Liver (tissue), 9 donors: ENCODE measurements around the gene CAPZA2. TPM values are rescaled to one million over a fixed set of nuclear protein-coding genes. Genes with fewer than 3 reads are reported as not detected.
"Not testable (repeated sequence)": the region's sequence is repeated elsewhere in the genome, so short reads cannot be mapped to it uniquely, and the experiment has no call there.

ENCODE experiments used
- DNase-seq: peaks from one replicate; pipeline ENCODE4 v3.0.0-alpha.2; 2017; ENCODE audit warnings: low spot score
- H3K27ac ChIP-seq, 2 donors: one replicate each; pipeline ENCODE4 v1.7.0; 2013; ENCODE audit warnings: inconsistent platforms in 2 of 2, low read length in 2 of 2, control low read depth in 1 of 2, low read depth in 1 of 2, mild to moderate bottlenecking in 1 of 2
- H3K27me3 ChIP-seq, 4 donors: one replicate each; pipeline versions ENCODE4 v1.6.1 to v1.7.0; 2013; ENCODE audit warnings: low read length in 3 of 4, inconsistent platforms in 1 of 4, mild to moderate bottlenecking in 1 of 4, moderate library complexity in 1 of 4; ENCODE audit not compliant: control insufficient read depth in 4 of 4, insufficient read depth in 4 of 4
- H3K36me3 ChIP-seq, 4 donors: one replicate each; pipeline versions ENCODE4 v1.6.1 to v1.7.0; 2013; ENCODE audit warnings: low read length in 3 of 4, mild to moderate bottlenecking in 3 of 4, low read depth in 1 of 4, moderate library complexity in 1 of 4; ENCODE audit not compliant: control insufficient read depth in 4 of 4, insufficient read depth in 3 of 4
- H3K4me1 ChIP-seq, 4 donors: one replicate each; pipeline versions ENCODE4 v1.6.1 to v1.7.0; 2013; ENCODE audit warnings: low read length in 3 of 4, mild to moderate bottlenecking in 3 of 4, moderate library complexity in 1 of 4; ENCODE audit not compliant: control insufficient read depth in 4 of 4, insufficient read depth in 4 of 4
- H3K4me3 ChIP-seq, 3 donors: one replicate each; pipeline versions ENCODE4 v1.6.1 to v1.7.0; 2013; ENCODE audit warnings: low read length in 3 of 3, control low read depth in 1 of 3, low read depth in 1 of 3, mild to moderate bottlenecking in 1 of 3
- H3K9ac ChIP-seq, 2 donors: one replicate each; pipeline ENCODE4 v1.7.0; 2013; ENCODE audit warnings: low read length in 2 of 2, mild to moderate bottlenecking in 2 of 2, moderate library complexity in 2 of 2, control low read depth in 1 of 2, low read depth in 1 of 2
- H3K9me3 ChIP-seq, 4 donors: one replicate each; pipeline versions ENCODE4 v1.6.1 to v1.7.0; 2013; ENCODE audit warnings: low read length in 3 of 4; ENCODE audit not compliant: control insufficient read depth in 4 of 4
- EGR1 ChIP-seq, 2 donors: IDR thresholded peaks; 2 replicates each; pipeline ENCODE4 v1.6.1; 2016 to 2018; ENCODE audit warnings: antibody characterized with exemption in 2 of 2, low read depth in 2 of 2
- FOXA1 ChIP-seq: IDR thresholded peaks from 2 replicates; pipeline ENCODE4 v1.6.1; 2016; ENCODE audit warnings: antibody characterized with exemption
- FOXA2 ChIP-seq: IDR thresholded peaks from 2 replicates; pipeline ENCODE4 v1.6.1; 2016; ENCODE audit warnings: antibody characterized with exemption
- GABPA ChIP-seq, 2 donors: IDR thresholded peaks in 1 of 2; conservative IDR thresholded peaks in 1 of 2; 2 replicates each; pipeline ENCODE4 v1.6.1; 2016; ENCODE audit warnings: antibody characterized with exemption in 2 of 2, mild to moderate bottlenecking in 1 of 2, moderate library complexity in 1 of 2
- HNF4A ChIP-seq, 2 donors: conservative IDR thresholded peaks; 2 replicates each; pipeline ENCODE4 v1.6.1; 2016; ENCODE audit warnings: antibody characterized with exemption in 2 of 2, mild to moderate bottlenecking in 2 of 2
- HNF4G ChIP-seq: IDR thresholded peaks from 2 replicates; pipeline ENCODE4 v1.6.1; 2016; ENCODE audit warnings: antibody characterized with exemption
- JUND ChIP-seq, 2 donors: IDR thresholded peaks; 2 replicates each; pipeline ENCODE4 v1.6.1; 2016; ENCODE audit warnings: antibody characterized with exemption in 2 of 2
- NR2F2 ChIP-seq: IDR thresholded peaks from 2 replicates; pipeline ENCODE4 v1.6.1; 2016; ENCODE audit warnings: antibody characterized with exemption
- RAD21 ChIP-seq, 2 donors: IDR thresholded peaks; 2 replicates each; pipeline ENCODE4 v1.6.1; 2016; ENCODE audit warnings: antibody characterized with exemption in 2 of 2, mild to moderate bottlenecking in 2 of 2
- RXRA ChIP-seq, 2 donors: IDR thresholded peaks; 2 replicates each; pipeline ENCODE4 v1.6.1; 2017 to 2018; ENCODE audit warnings: antibody characterized with exemption in 2 of 2, mild to moderate bottlenecking in 1 of 2
- SP1 ChIP-seq: IDR thresholded peaks from 2 replicates; pipeline ENCODE4 v1.6.1; 2018; ENCODE audit warnings: antibody characterized with exemption, mild to moderate bottlenecking
- TAF1 ChIP-seq: conservative IDR thresholded peaks from 2 replicates; pipeline ENCODE4 v1.6.1; 2016; ENCODE audit warnings: antibody characterized with exemption, mild to moderate bottlenecking
- YY1 ChIP-seq: IDR thresholded peaks from 2 replicates; pipeline ENCODE4 v1.6.1; 2016; ENCODE audit warnings: antibody characterized with exemption, mild to moderate bottlenecking
- WGBS: extraction: QIAGEN DNeasy Blood & Tissue Kit; methylation state at CpG from one replicate; pipeline ENCODE4 v1.1.7; 2013; 5-methylcytosine and 5-hydroxymethylcytosine counted together
- polyA plus RNA-seq, 2 donors: library from polyadenylated mRNA; stranded (reverse) in 1 of 2; unstranded in 1 of 2; fragments of 200-250 nt in 1 of 2; fragments of >200 nt in 1 of 2; fragmentation: Nextera tagmentation in 1 of 2; extraction: Ambion mirVana in 1 of 2; gene quantifications; one replicate each; pipeline versions ENCODE4 v1.2.1 to v1.2.3, GENCODE V29; 2013 to 2015
- total RNA-seq, 2 donors: library from RNA; depleted of rRNA; stranded (reverse); fragments of >200 nt; gene quantifications; one replicate each; pipeline ENCODE4 v1.2.3, GENCODE V29; 2014
- TF ChIP-seq, protein P1 (sequence below): IDR thresholded peaks from 2 replicates; pipeline ENCODE4 v1.6.1; 2016; ENCODE audit warnings: antibody characterized with exemption
- TF ChIP-seq, protein P2 (sequence below): fragments of 150-350 bp; IDR thresholded peaks from 2 replicates; pipeline ENCODE4 v1.5.1; 2017; ENCODE audit warnings: improper control_type of control experiment, low read depth, low read length; ENCODE audit not compliant: missing input control
- TF ChIP-seq, protein P3 (sequence below): IDR thresholded peaks from 2 replicates; pipeline ENCODE4 v1.6.1; 2016; ENCODE audit warnings: antibody characterized with exemption, mild to moderate bottlenecking
- TF ChIP-seq, protein P4 (sequence below): IDR thresholded peaks from 2 replicates; pipeline ENCODE4 v1.6.1; 2016; ENCODE audit warnings: antibody characterized with exemption
- TF ChIP-seq, protein P5 (sequence below): IDR thresholded peaks from 2 replicates; pipeline ENCODE4 v1.6.1; 2016; ENCODE audit warnings: antibody characterized with exemption
- donor health status: healthy.
- donor health status: healthy.
- donor health status: healthy.
- donor health status: healthy.
- donor health status: healthy.

CAPZA2 gene
- total and polyA plus RNA-seq, 4 donors, result 45.1 to 90.0 (median 69.1) TPM

DNA sequence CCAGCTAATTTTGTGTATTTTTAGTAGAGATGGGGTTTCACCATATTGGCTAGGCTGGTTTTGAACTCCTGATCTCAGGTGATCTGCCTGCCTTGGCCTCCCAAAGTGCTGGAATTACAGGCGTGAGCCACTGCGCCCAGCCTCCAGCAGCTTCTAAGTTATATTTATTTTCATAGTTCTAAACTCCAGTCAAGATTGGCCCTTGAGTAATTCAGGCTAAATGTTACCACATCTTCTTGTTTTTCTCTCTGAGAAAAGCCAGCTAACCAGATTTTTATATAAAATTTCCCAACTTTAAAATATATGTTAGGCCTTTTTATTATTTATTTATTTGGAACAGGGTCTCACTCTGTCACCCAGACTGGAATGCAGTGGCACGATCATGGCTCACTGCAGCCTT is 49.0 kb upstream of the CAPZA2 start:
- H3K4me3 ChIP-seq, H3K27me3 ChIP-seq, DNase-seq, H3K9me3 ChIP-seq, H3K36me3 ChIP-seq, H3K9ac ChIP-seq: not testable (repeated sequence)
- TF ChIP-seq HNF4A (conservative IDR thresholded peaks at IDR 0.05), result peak in 1 of 2 donors; percentile 20
- 56% methylated on average over 3 of the region's 3 CpGs for WGBS
- Histone ChIP-seq H3K4me1 (peaks cover 8 to 33% (median 27%) of the 10 kb centered on the region in 4 donors), H3K27ac (peak overlapping the region; percentile 30 to 59)

DNA sequence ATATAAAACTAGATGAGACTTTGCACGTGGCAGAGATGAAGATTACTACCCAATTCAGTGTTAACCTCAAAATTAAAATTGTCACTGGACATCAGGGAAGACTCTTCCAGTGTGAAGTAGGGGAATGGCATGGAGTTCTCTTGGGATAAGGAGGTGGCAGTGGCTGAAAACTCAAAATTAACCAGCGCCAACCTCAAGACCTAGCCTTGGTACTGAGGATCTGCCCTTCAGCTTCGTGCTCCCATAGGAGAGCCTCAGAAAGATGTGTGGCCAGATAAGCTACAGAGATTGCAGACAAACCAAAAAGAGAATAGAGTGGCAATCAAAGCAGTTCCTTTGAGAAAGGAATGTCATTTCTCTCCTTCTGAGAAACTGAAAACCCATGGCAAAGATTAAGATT is 47.3 kb upstream of the CAPZA2 start:
- Histone ChIP-seq H3K4me1 (peaks cover 8 to 21% (median 16%) of the 10 kb centered on the region in 4 donors), H3K27ac (peak overlapping the region in 1 of 2 donors; percentile 18), H3K4me3 (no peak overlapping the region), H3K9me3 (no peaks in the 10 kb centered on the region), H3K36me3 (no peaks in the 10 kb centered on the region), H3K27me3 (no peaks in the 10 kb centered on the region), H3K9ac (no peak overlapping the region)
- TF ChIP-seq HNF4A (conservative IDR thresholded peaks at IDR 0.05) (no peak), RAD21 (IDR thresholded peaks at IDR 0.05) (no peak), FOXA1 (no peak), GABPA (IDR thresholded peaks at IDR 0.05 in 1 of 2, conservative IDR thresholded peaks at IDR 0.05 in 1 of 2) (no peak), YY1 (no peak), RXRA (IDR thresholded peaks at IDR 0.05) (no peak)
- TF ChIP-seq, protein P1, sequence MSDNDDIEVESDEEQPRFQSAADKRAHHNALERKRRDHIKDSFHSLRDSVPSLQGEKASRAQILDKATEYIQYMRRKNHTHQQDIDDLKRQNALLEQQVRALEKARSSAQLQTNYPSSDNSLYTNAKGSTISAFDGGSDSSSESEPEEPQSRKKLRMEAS, result no peak
- TF ChIP-seq, protein P2, sequence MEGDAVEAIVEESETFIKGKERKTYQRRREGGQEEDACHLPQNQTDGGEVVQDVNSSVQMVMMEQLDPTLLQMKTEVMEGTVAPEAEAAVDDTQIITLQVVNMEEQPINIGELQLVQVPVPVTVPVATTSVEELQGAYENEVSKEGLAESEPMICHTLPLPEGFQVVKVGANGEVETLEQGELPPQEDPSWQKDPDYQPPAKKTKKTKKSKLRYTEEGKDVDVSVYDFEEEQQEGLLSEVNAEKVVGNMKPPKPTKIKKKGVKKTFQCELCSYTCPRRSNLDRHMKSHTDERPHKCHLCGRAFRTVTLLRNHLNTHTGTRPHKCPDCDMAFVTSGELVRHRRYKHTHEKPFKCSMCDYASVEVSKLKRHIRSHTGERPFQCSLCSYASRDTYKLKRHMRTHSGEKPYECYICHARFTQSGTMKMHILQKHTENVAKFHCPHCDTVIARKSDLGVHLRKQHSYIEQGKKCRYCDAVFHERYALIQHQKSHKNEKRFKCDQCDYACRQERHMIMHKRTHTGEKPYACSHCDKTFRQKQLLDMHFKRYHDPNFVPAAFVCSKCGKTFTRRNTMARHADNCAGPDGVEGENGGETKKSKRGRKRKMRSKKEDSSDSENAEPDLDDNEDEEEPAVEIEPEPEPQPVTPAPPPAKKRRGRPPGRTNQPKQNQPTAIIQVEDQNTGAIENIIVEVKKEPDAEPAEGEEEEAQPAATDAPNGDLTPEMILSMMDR, result no peak
- WGBS, result 81% methylated on average over 3 of the region's 3 CpGs
- DNase-seq, result no peak

DNA sequence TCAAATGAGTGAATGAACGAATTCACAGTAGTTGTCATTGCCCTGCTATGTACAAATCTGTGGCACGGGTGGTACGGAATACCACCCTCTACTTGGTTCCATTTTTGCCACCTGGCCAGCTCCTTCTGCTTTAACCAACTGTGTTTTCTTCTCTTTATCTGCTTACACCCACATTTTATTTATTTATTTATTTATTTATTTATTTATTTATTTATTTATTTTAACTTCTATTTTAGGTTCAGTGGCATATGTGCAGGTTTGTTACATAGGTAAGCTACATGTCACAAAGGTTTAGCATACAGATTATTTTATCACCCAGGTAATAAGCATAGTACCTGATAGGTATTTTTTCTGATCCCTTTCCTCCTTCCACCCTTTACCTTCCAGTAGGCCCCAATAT is 42.2 kb upstream of the CAPZA2 start:
- Histone ChIP-seq H3K9me3 (no peaks in the 10 kb centered on the region), H3K27ac (no peak overlapping the region), H3K4me3 (no peak overlapping the region), H3K27me3 (no peaks in the 10 kb centered on the region), H3K9ac (no peak overlapping the region), H3K4me1 (peaks cover 0 to 3% (median 1%) of the 10 kb centered on the region in 4 donors), H3K36me3 (no peaks in the 10 kb centered on the region)
- no peak for DNase-seq
- 95% methylated on average over 3 of the region's 3 CpGs for WGBS
- TF ChIP-seq, protein P1, result no peak
- TF ChIP-seq RXRA (IDR thresholded peaks at IDR 0.05) (no peak), FOXA2 (no peak), FOXA1 (no peak), HNF4A (conservative IDR thresholded peaks at IDR 0.05) (no peak), NR2F2 (no peak), HNF4G (no peak), GABPA (IDR thresholded peaks at IDR 0.05 in 1 of 2, conservative IDR thresholded peaks at IDR 0.05 in 1 of 2) (no peak), RAD21 (IDR thresholded peaks at IDR 0.05) (no peak), JUND (IDR thresholded peaks at IDR 0.05) (no peak), YY1 (no peak), SP1 (no peak), EGR1 (IDR thresholded peaks at IDR 0.05; ENCODE audit: low read depth in 2 of 2) (no peak), TAF1 (no peak)
- TF ChIP-seq, protein P2, result no peak
- TF ChIP-seq, protein P3, sequence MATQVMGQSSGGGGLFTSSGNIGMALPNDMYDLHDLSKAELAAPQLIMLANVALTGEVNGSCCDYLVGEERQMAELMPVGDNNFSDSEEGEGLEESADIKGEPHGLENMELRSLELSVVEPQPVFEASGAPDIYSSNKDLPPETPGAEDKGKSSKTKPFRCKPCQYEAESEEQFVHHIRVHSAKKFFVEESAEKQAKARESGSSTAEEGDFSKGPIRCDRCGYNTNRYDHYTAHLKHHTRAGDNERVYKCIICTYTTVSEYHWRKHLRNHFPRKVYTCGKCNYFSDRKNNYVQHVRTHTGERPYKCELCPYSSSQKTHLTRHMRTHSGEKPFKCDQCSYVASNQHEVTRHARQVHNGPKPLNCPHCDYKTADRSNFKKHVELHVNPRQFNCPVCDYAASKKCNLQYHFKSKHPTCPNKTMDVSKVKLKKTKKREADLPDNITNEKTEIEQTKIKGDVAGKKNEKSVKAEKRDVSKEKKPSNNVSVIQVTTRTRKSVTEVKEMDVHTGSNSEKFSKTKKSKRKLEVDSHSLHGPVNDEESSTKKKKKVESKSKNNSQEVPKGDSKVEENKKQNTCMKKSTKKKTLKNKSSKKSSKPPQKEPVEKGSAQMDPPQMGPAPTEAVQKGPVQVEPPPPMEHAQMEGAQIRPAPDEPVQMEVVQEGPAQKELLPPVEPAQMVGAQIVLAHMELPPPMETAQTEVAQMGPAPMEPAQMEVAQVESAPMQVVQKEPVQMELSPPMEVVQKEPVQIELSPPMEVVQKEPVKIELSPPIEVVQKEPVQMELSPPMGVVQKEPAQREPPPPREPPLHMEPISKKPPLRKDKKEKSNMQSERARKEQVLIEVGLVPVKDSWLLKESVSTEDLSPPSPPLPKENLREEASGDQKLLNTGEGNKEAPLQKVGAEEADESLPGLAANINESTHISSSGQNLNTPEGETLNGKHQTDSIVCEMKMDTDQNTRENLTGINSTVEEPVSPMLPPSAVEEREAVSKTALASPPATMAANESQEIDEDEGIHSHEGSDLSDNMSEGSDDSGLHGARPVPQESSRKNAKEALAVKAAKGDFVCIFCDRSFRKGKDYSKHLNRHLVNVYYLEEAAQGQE, result no peak
- TF ChIP-seq, protein P4, sequence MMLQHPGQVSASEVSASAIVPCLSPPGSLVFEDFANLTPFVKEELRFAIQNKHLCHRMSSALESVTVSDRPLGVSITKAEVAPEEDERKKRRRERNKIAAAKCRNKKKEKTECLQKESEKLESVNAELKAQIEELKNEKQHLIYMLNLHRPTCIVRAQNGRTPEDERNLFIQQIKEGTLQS, result no peak
- TF ChIP-seq, protein P5, sequence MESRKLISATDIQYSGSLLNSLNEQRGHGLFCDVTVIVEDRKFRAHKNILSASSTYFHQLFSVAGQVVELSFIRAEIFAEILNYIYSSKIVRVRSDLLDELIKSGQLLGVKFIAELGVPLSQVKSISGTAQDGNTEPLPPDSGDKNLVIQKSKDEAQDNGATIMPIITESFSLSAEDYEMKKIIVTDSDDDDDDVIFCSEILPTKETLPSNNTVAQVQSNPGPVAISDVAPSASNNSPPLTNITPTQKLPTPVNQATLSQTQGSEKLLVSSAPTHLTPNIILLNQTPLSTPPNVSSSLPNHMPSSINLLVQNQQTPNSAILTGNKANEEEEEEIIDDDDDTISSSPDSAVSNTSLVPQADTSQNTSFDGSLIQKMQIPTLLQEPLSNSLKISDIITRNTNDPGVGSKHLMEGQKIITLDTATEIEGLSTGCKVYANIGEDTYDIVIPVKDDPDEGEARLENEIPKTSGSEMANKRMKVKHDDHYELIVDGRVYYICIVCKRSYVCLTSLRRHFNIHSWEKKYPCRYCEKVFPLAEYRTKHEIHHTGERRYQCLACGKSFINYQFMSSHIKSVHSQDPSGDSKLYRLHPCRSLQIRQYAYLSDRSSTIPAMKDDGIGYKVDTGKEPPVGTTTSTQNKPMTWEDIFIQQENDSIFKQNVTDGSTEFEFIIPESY, result no peak
